D341Med (cell line): ENCODE results near the gene CAPS.
"Not testable (repeated sequence)": the region's sequence is repeated elsewhere in the genome, so short reads cannot be mapped to it uniquely, and the experiment has no call there.

Experiments
- DNase-seq: peaks from one replicate; pipeline ENCODE4 v3.0.0; 2012; ENCODE audit warnings: low spot score

The CAPS gene

DNA sequence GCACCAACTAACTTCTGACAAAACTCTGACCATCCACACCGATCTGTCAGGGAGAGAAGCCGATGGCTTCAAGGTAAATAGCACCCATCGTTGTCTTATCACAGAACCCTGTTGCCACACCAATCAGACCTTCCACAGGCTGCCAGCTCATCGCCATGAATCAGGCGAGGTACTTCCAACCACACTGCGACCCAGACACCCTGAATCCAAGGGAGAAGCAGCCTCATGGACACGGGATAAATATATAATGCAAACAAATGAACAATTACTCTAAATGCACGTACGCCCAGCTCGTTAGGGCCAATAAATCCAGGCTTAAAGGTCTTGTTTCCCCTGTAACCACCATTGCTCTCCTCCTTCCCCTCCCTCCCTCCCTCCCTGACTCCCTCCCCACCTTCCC, 43.1 kb downstream of the CAPS start:
- DNase-seq = no peak

DNA sequence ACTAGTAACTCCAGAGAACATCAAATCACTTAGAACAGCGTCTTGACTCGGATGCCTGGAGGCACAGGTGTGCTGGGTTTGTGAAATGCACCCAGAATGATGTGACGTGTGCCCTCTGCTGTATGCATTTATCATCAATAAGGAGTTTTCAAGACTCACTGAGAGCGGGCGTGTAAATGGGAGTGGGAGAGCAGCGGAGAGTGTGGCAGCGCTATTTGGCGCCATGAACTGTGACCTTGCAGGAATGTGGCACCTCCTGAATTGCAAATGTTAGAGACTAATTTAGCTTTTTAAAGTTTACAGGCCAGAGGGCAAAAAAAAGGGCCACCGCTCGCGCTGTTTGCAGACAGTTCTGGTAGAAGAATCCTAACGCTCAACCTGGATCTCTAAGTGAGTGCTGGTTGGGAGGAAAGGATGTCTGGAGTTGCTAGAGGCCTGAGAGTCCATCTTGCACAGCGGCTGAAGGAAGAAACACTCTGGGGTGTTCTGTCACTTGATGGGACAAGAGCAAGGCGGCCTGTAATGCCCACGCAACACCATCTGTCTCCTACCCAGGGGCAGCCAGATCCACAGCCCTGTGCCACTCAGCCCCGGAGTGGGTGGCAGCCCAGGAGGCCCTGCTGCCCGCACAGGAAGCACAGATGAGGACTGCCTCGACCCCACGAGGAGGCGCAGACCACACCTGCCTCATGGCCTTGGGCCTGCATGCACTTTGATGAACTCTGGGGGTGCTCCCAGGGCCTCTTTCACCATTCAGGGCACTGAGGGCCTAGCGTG, 44.2 kb downstream of the CAPS start:
- DNase-seq = no peak

GRCh38 chr19:5958851-5959122, 44.7 kb downstream of the CAPS start:
- no peak for DNase-seq

- no peak for DNase-seq
Measured at GRCh38 chr19:5959260-5960004, 45.4 kb downstream of the CAPS start.

- no peak for DNase-seq
Measured at GRCh38 chr19:5960005-5961001, 46.2 kb downstream of the CAPS start.

- not testable (repeated sequence) for DNase-seq
Measured at GRCh38 chr19:5961641-5961968, 47.6 kb downstream of the CAPS start.

- no peak for DNase-seq
Measured at GRCh38 chr19:5961969-5962945, 48.2 kb downstream of the CAPS start.

DNA sequence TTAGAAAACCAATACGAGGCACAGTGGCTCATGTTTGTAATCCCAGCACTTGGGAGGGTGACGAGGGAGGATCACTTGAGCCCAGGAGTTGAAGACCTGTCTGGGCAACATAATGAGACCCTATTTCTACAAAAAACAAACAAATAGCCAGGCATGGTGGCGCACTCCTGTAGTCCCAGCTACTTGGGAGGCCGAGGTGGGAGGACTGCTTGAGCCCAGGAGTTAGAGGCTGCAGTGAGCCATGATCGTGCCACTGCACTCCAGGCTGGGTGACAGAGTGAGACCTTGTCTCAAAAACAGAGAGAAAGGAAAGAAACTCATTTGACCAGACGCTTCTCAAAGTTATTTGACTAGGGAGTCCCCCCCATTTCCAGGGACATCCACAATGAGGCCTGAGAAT, 49.2 kb downstream of the CAPS start:
- DNase-seq = not testable (repeated sequence)

GRCh38 chr19:5963855-5964254, 49.8 kb downstream of the CAPS start:
- no peak for DNase-seq

GRCh38 chr19:5964816-5965565, 50.9 kb downstream of the CAPS start:
- DNase-seq = no peak
